Nephron progenitor cell (in vitro differentiated cells): ENCODE data around the gene RMRP.

Experiments
- DNase-seq: peaks from one replicate; pipeline ENCODE4 v3.0.0; 2021
- H3K27ac Mint-ChIP-seq: 2 replicates; pipeline ENCODE4 v1.8.0; 2021; ENCODE audit warnings: mild to moderate bottlenecking, moderate library complexity, mixed read lengths
- H3K27me3 Mint-ChIP-seq: 2 replicates; pipeline ENCODE4 v1.8.0; 2021; ENCODE audit warnings: mild to moderate bottlenecking, low read depth, mixed read lengths; ENCODE audit not compliant: poor library complexity
- H3K36me3 Mint-ChIP-seq: 2 replicates; pipeline ENCODE4 v1.8.0; 2021; ENCODE audit warnings: low read depth, mixed read lengths
- H3K4me1 Mint-ChIP-seq: 2 replicates; pipeline ENCODE4 v1.8.0; 2021; ENCODE audit warnings: mixed read lengths
- H3K4me3 Mint-ChIP-seq: 2 replicates; pipeline ENCODE4 v1.8.0; 2021; ENCODE audit warnings: mild to moderate bottlenecking, moderate library complexity, mixed read lengths
- H3K9me3 Mint-ChIP-seq: 2 replicates; pipeline ENCODE4 v1.8.0; 2021; ENCODE audit warnings: mild to moderate bottlenecking, moderate library complexity, mixed read lengths
- CTCF ChIP-seq: fragments of 200-600 bp; sonication (generic); IDR thresholded peaks from 2 replicates; pipeline ENCODE4 v1.5.0; 2021; ENCODE audit warnings: antibody characterized with exemption

Gene RMRP

GRCh38 chr9:35685506-35685905 lies 27.7 kb upstream of the RMRP start:
- H3K4me1 Mint-ChIP-seq: peaks cover 81% of the 10 kb centered on the region
- H3K27ac Mint-ChIP-seq: no peak overlapping the region
- peaks cover 49% of the 10 kb centered on the region for H3K36me3 Mint-ChIP-seq
- H3K27me3 Mint-ChIP-seq: no peaks in the 10 kb centered on the region
- TF ChIP-seq CTCF: no peak
- no peaks in the 10 kb centered on the region for H3K9me3 Mint-ChIP-seq
- no peak overlapping the region for H3K4me3 Mint-ChIP-seq
- no peak for DNase-seq

- Mint-ChIP-seq H3K27ac (no peak overlapping the region), H3K9me3 (no peaks in the 10 kb centered on the region), H3K36me3 (peaks cover 49% of the 10 kb centered on the region), H3K4me1 (peaks cover 87% of the 10 kb centered on the region), H3K27me3 (peaks cover 1% of the 10 kb centered on the region), H3K4me3 (no peak overlapping the region)
- no peak for TF ChIP-seq CTCF
- DNase-seq: no peak
Observed at GRCh38 chr9:35684921-35685320, 27.1 kb upstream of the RMRP start.

GRCh38 chr9:35683323-35683722 lies 25.5 kb upstream of the RMRP start:
- Mint-ChIP-seq H3K36me3 (peaks cover 49% of the 10 kb centered on the region), H3K9me3 (no peaks in the 10 kb centered on the region), H3K4me1 (peaks cover 85% of the 10 kb centered on the region), H3K27ac (peak overlapping the region; percentile 58), H3K4me3 (no peak overlapping the region), H3K27me3 (peaks cover 3% of the 10 kb centered on the region)
- no peak for TF ChIP-seq CTCF
- DNase-seq: no peak

GRCh38 chr9:35682520-35683315 lies 24.9 kb upstream of the RMRP start:
- no peak for TF ChIP-seq CTCF
- Mint-ChIP-seq H3K36me3 (peaks cover 49% of the 10 kb centered on the region), H3K27me3 (peaks cover 3% of the 10 kb centered on the region), H3K4me3 (no peak overlapping the region), H3K9me3 (no peaks in the 10 kb centered on the region), H3K4me1 (peaks cover 80% of the 10 kb centered on the region), H3K27ac (peak overlapping the region; percentile 62)
- no peak for DNase-seq

GRCh38 chr9:35682051-35682450 lies 24.2 kb upstream of the RMRP start:
- Mint-ChIP-seq H3K4me1 (peaks cover 80% of the 10 kb centered on the region), H3K27ac (peak overlapping the region; percentile 62), H3K27me3 (peaks cover 3% of the 10 kb centered on the region), H3K4me3 (no peak overlapping the region), H3K36me3 (peaks cover 44% of the 10 kb centered on the region), H3K9me3 (no peaks in the 10 kb centered on the region)
- no peak for DNase-seq
- TF ChIP-seq CTCF: no peak

- no peak for DNase-seq
- Mint-ChIP-seq H3K36me3 (peaks cover 41% of the 10 kb centered on the region), H3K4me3 (no peak overlapping the region), H3K27ac (peak overlapping the region; percentile 68), H3K4me1 (peaks cover 77% of the 10 kb centered on the region), H3K27me3 (peaks cover 3% of the 10 kb centered on the region), H3K9me3 (no peaks in the 10 kb centered on the region)
- TF ChIP-seq CTCF: no peak
Observed at GRCh38 chr9:35681341-35682002, 23.7 kb upstream of the RMRP start.
